ENCODE data around the gene B3GALT4. TPM values are rescaled to one million over a fixed set of nuclear protein-coding genes. Genes with fewer than 3 reads are reported as not detected.
A peak's percentile ranks its signal among the peaks of the same experiment; 100 is the strongest.

B3GALT4 gene
- total RNA-seq, 3 donors from 2014 or later = 8.2 to 15.0 (median 11.1) TPM

GRCh38 chr6:33301877-33302276, 25.0 kb downstream of the B3GALT4 start:
- Histone ChIP-seq H3K4me1 (peaks cover 0 to 6% of the 10 kb centered on the region in 2 donors), H3K4me3 (no peak overlapping the region), H3K9me3 (no peaks in the 10 kb centered on the region), H3K27me3 (no peaks in the 10 kb centered on the region), H3K36me3 (no peaks in the 10 kb centered on the region), H3K27ac (no peak overlapping the region)
- DNase-seq (ENCODE audit: low spot score in 2 of 2) = no peak
- no peak for TF ChIP-seq POLR2AphosphoS5 (IDR thresholded peaks at IDR 0.05)
- TF ChIP-seq CTCF (IDR thresholded peaks at IDR 0.05) = no peak
- no peak for TF ChIP-seq POLR2A (IDR thresholded peaks at IDR 0.05)
- intact Hi-C loops (cut with DNase I; ENCODE audit: low total_unique reads) = no loop called here

DNA sequence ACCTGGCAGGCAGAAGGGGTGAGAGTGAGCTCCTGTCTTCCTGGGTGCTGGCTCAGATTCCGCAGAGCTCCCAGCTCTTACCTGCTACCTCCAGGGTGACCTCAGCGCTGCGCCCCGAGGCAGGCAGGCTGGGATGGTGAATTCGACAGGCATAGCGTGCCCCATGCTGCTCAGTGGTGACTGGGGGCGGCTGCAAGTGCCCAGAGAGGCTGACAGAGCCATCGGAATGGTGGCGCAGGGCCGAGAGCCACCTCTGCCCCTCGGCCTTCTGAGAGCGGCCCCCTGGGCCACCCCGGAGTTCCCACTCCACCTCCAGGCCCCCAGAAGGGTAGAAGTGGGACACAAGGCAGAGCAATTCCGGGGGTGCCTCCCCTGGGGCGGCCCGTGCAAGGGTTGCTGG, 27.3 kb downstream of the B3GALT4 start:
- Histone ChIP-seq H3K27me3 (no peaks in the 10 kb centered on the region), H3K4me3 (no peak overlapping the region), H3K9me3 (no peaks in the 10 kb centered on the region), H3K36me3 (no peaks in the 10 kb centered on the region), H3K4me1 (no peaks in the 10 kb centered on the region), H3K27ac (peak overlapping the region in 1 of 2 donors; percentile 2)
- TF ChIP-seq CTCF (IDR thresholded peaks at IDR 0.05) (no peak), POLR2A (IDR thresholded peaks at IDR 0.05) (no peak), POLR2AphosphoS5 (IDR thresholded peaks at IDR 0.05) (no peak)
- no peak for DNase-seq (ENCODE audit: low spot score in 2 of 2)
- intact Hi-C loops (cut with DNase I; ENCODE audit: low total_unique reads) = no loop called here

GRCh38 chr6:33305052-33305451, 28.1 kb downstream of the B3GALT4 start:
- H3K9me3 ChIP-seq = no peaks in the 10 kb centered on the region
- no peak overlapping the region for H3K27ac ChIP-seq
- no peaks in the 10 kb centered on the region for H3K36me3 ChIP-seq
- H3K4me3 ChIP-seq = no peak overlapping the region
- TF ChIP-seq POLR2AphosphoS5 (IDR thresholded peaks at IDR 0.05) (no peak), CTCF (IDR thresholded peaks at IDR 0.05) (no peak), POLR2A (IDR thresholded peaks at IDR 0.05) (no peak)
- DNase-seq (ENCODE audit: low spot score in 2 of 2) = no peak
- intact Hi-C loops (cut with DNase I; ENCODE audit: low total_unique reads) = no loop called here
- no peaks in the 10 kb centered on the region for H3K27me3 ChIP-seq
- no peaks in the 10 kb centered on the region for H3K4me1 ChIP-seq

DNA sequence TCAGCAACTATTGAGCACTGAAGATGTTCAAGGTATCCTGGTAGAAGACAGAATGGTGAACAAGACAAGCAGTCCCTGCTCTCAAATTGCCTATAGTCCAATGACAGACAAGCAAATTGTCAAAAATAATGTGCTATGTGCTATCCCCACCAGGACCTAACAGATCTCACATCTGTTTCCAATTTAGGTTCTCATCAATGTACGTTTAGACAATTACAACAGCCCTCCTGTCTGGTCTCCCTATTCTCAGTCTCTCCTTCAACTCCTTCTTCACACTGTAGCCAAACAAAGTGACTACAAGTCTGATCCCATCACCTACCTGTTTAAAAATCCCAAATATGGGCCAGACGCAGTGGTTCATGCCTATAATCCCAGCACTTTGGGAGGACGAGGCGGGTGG, 29.4 kb downstream of the B3GALT4 start:
- intact Hi-C loops (cut with DNase I; ENCODE audit: low total_unique reads) = no loop called here
- Histone ChIP-seq H3K27ac (no peak overlapping the region), H3K9me3 (no peaks in the 10 kb centered on the region), H3K36me3 (no peaks in the 10 kb centered on the region), H3K27me3 (no peaks in the 10 kb centered on the region), H3K4me1 (no peaks in the 10 kb centered on the region), H3K4me3 (no peak overlapping the region)
- DNase-seq (ENCODE audit: low spot score in 2 of 2) = no peak
- TF ChIP-seq POLR2A (IDR thresholded peaks at IDR 0.05) (no peak), POLR2AphosphoS5 (IDR thresholded peaks at IDR 0.05) (no peak), CTCF (IDR thresholded peaks at IDR 0.05) (no peak)

GRCh38 chr6:33312361-33313104, 35.6 kb downstream of the B3GALT4 start:
- TF ChIP-seq POLR2A (IDR thresholded peaks at IDR 0.05) (no peak), CTCF (IDR thresholded peaks at IDR 0.05) (no peak), POLR2AphosphoS5 (IDR thresholded peaks at IDR 0.05) (no peak)
- no peaks in the 10 kb centered on the region for H3K9me3 ChIP-seq
- peak overlapping the region; percentile 98 for H3K27ac ChIP-seq
- peak; percentile 76 to 87 for DNase-seq (ENCODE audit: low spot score in 2 of 2)
- intact Hi-C loops (cut with DNase I; ENCODE audit: low total_unique reads) = no loop called here
- no peaks in the 10 kb centered on the region for H3K27me3 ChIP-seq
- no peaks in the 10 kb centered on the region for H3K36me3 ChIP-seq
- peak overlapping the region; percentile 62 to 82 (median 80) for H3K4me3 ChIP-seq
- peaks cover 4 to 32% of the 10 kb centered on the region in 2 donors for H3K4me1 ChIP-seq

Data from breast epithelium (tissue), 4 donors.